Measurements from ENCODE around the gene SORCS1.

DNA sequence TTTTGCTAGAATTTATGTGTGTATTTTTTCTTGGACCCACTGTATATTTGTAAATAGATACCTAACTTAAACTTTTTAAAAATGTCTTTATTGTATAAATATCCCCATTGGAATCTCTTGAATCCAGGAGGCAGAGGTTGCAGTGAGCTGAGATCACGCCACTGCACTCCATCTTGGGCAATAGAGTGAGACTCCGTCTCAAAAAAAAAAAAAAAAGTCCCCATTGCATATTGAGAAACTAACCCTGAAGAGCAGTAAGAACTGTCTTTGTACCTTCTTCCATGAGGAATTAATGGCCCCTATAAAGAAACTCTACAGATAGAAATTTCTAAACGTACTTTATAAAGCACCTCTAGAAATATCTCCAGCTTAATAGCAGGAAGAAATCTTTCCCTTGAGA is 504.0 kb downstream of the SORCS1 start:
- TF ChIP-seq POLR2A (IDR thresholded peaks at IDR 0.05; ENCODE audit: insufficient read depth in 1 of 2, low read depth in 2 of 2, low read length in 2 of 2) (no peak), MYNN (CRISPR knock-in tag; IDR thresholded peaks at IDR 0.05; ENCODE audit: low read depth) (no peak)

Data from HepG2 (cell line).